GM18951 (cell line): ENCODE data around the gene NAP1L5.

Experiments
- POLR2A ChIP-seq: IDR thresholded peaks from 4 replicates; pipeline ENCODE4 v1.6.1; 2011; ENCODE audit warnings: mild to moderate bottlenecking; ENCODE audit not compliant: insufficient read length, insufficient read depth; ENCODE audit errors: extremely low read depth
- in situ Hi-C: fragments of 300-500 bp; cut with MboI; formaldehyde crosslinking; loops from one replicate; pipeline ENCODE4 v1.12.0; 2022; ENCODE audit warnings: low sequenced_read_pairs, mixed read lengths, inconsistent platforms; ENCODE audit not compliant: unreplicated experiment

NAP1L5 gene

GRCh38 chr4:88674565-88674964, 23.1 kb downstream of the NAP1L5 start:
- no peak for TF ChIP-seq POLR2A
- in situ Hi-C loops = loop anchor here (25.0 kb wide), 1 partner anchor 462 kb away; no protein-coding TSS in a partner anchor

- TF ChIP-seq POLR2A = no peak
- in situ Hi-C loops = loop anchor here (25.0 kb wide), 1 partner anchor 462 kb away; no protein-coding TSS in a partner anchor
These were observed 23.7 kb downstream of the NAP1L5 start for GRCh38 chr4:88673886-88674285.

GRCh38 chr4:88672987-88673386, 24.6 kb downstream of the NAP1L5 start:
- in situ Hi-C loops = loop anchor here (25.0 kb wide), 1 partner anchor 461 kb away; no protein-coding TSS in a partner anchor
- TF ChIP-seq POLR2A = no peak

GRCh38 chr4:88661739-88662138, 35.9 kb downstream of the NAP1L5 start:
- no peak for TF ChIP-seq POLR2A
- in situ Hi-C loops = loop anchor here (5.0 to 25.0 kb wide), 2 partner anchors 134 to 449 kb away; no protein-coding TSS in a partner anchor

- TF ChIP-seq POLR2A = no peak
- in situ Hi-C loops = loop anchor here (5.0 to 25.0 kb wide), 2 partner anchors 133 to 448 kb away; no protein-coding TSS in a partner anchor
These were observed 37.0 kb downstream of the NAP1L5 start for GRCh38 chr4:88660446-88661294.

GRCh38 chr4:88659890-88660208, 37.8 kb downstream of the NAP1L5 start:
- TF ChIP-seq POLR2A = no peak
- in situ Hi-C loops = loop anchor here (5.0 to 25.0 kb wide), 2 partner anchors 133 to 448 kb away; no protein-coding TSS in a partner anchor

- TF ChIP-seq POLR2A = no peak
- in situ Hi-C loops = loop anchor here (25.0 kb wide), 1 partner anchor 447 kb away; no protein-coding TSS in a partner anchor
These were observed 38.4 kb downstream of the NAP1L5 start for GRCh38 chr4:88659055-88659889.

- in situ Hi-C loops = loop anchor here (25.0 kb wide), 1 partner anchor 443 kb away; no protein-coding TSS in a partner anchor
These were observed 42.4 kb downstream of the NAP1L5 start for GRCh38 chr4:88655226-88655625.

GRCh38 chr4:88653371-88653946, 44.2 kb downstream of the NAP1L5 start:
- no peak for TF ChIP-seq POLR2A
- in situ Hi-C loops = loop anchor here (25.0 kb wide), 1 partner anchor 441 kb away; no protein-coding TSS in a partner anchor

More at GRCh38 chr4:88655226-88655625, 42.4 kb downstream of the NAP1L5 start:
- TF ChIP-seq POLR2A = no peak

- no peak for TF ChIP-seq POLR2A
- in situ Hi-C loops = loop anchor here (25.0 kb wide), 1 partner anchor 437 kb away; no protein-coding TSS in a partner anchor
These were observed 47.9 kb downstream of the NAP1L5 start for GRCh38 chr4:88649716-88650115.

GRCh38 chr4:88646528-88647280, 50.9 kb downstream of the NAP1L5 start:
- in situ Hi-C loops = no loop called here
- no peak for TF ChIP-seq POLR2A

- in situ Hi-C loops = no loop called here
- TF ChIP-seq POLR2A = no peak
These were observed 51.6 kb downstream of the NAP1L5 start for GRCh38 chr4:88645994-88646393.
